Neural progenitor cell (in vitro differentiated cells): Measurements from ENCODE around the gene IL17RE. TPM values are rescaled to one million over a fixed set of nuclear protein-coding genes. Genes with fewer than 3 reads are reported as not detected.

Source experiments
- DNase-seq: peaks from one replicate; pipeline ENCODE4 v3.0.0-alpha.2; 2016; ENCODE audit warnings: low spot score
- H2AFZ ChIP-seq: fragments of 200-600 bp; sonication (generic); replicated peaks from 2 replicates; pipeline ENCODE4 v1.6.1; 2016; ENCODE audit warnings: antibody characterized with exemption
- H3F3A ChIP-seq: fragments of 200-600 bp; sonication (generic); 2 replicates; pipeline ENCODE4 v1.6.1; 2016; ENCODE audit warnings: antibody characterized with exemption, low read depth
- H3K27ac ChIP-seq: fragments of 200-600 bp; sonication (generic); 2 replicates; pipeline ENCODE4 v1.5.1; 2016; ENCODE audit warnings: mild to moderate bottlenecking
- H3K27me3 ChIP-seq: fragments of 200-600 bp; sonication (generic); 2 replicates; pipeline ENCODE4 v1.6.1; 2016; ENCODE audit warnings: mild to moderate bottlenecking, moderate library complexity
- H3K36me3 ChIP-seq: fragments of 200-600 bp; sonication (generic); 2 replicates; pipeline ENCODE4 v1.5.1; 2016
- H3K4me1 ChIP-seq: fragments of 200-600 bp; sonication (generic); 2 replicates; pipeline ENCODE4 v1.6.1; 2016; ENCODE audit warnings: mixed run types
- H3K4me2 ChIP-seq: fragments of 200-600 bp; sonication (generic); 2 replicates; pipeline ENCODE4 v1.6.1; 2016
- H3K4me3 ChIP-seq: fragments of 200-600 bp; sonication (generic); 2 replicates; pipeline ENCODE4 v1.5.1; 2016
- H3K79me2 ChIP-seq: fragments of 200-600 bp; sonication (generic); 2 replicates; pipeline ENCODE4 v1.6.1; 2016; ENCODE audit warnings: low read depth
- H3K9ac ChIP-seq: fragments of 200-600 bp; sonication (generic); 2 replicates; pipeline ENCODE4 v1.6.1; 2016
- H3K9me3 ChIP-seq: fragments of 200-600 bp; sonication (generic); 2 replicates; pipeline ENCODE4 v1.5.1; 2016; ENCODE audit warnings: low read depth
- H4K20me1 ChIP-seq: fragments of 200-600 bp; sonication (generic); 2 replicates; pipeline ENCODE4 v1.6.1; 2016; ENCODE audit warnings: low read depth
- H3K27ac Mint-ChIP-seq: 3 replicates; pipeline ENCODE4 v1.8.0; 2021; ENCODE audit warnings: mixed read lengths
- H3K27me3 Mint-ChIP-seq: 2 replicates; pipeline ENCODE4 v1.8.0; 2022; ENCODE audit warnings: low read depth, mild to moderate bottlenecking, inconsistent platforms, moderate library complexity, mixed read lengths; ENCODE audit not compliant: insufficient read depth
- H3K36me3 Mint-ChIP-seq: 3 replicates; pipeline ENCODE4 v1.8.0; 2021; ENCODE audit warnings: mixed read lengths
- H3K4me1 Mint-ChIP-seq: 3 replicates; pipeline ENCODE4 v1.8.0; 2021; ENCODE audit warnings: mixed read lengths
- H3K4me3 Mint-ChIP-seq: 3 replicates; pipeline ENCODE4 v1.8.0; 2021; ENCODE audit warnings: mild to moderate bottlenecking, moderate library complexity, mixed read lengths
- H3K9me3 Mint-ChIP-seq: 3 replicates; pipeline ENCODE4 v1.8.0; 2020; ENCODE audit warnings: mixed read lengths
- CTCF ChIP-seq: fragments of 200-600 bp; sonication (generic); IDR thresholded peaks from 2 replicates; pipeline ENCODE4 v1.5.1; 2017; ENCODE audit warnings: antibody characterized with exemption, mild to moderate bottlenecking
- EZH2 ChIP-seq: fragments of 200-600 bp; sonication (generic); IDR thresholded peaks from 2 replicates; pipeline ENCODE4 v1.6.1; 2017; ENCODE audit warnings: antibody characterized with exemption, mild to moderate bottlenecking, moderate library complexity
- EZH2phosphoT487 ChIP-seq: fragments of 200-600 bp; sonication (generic); IDR thresholded peaks from 2 replicates; pipeline ENCODE4 v1.6.1; 2017; ENCODE audit warnings: antibody characterized with exemption
- total RNA-seq: library from RNA; depleted of rRNA; stranded (reverse); fragments of >200 nt; gene quantifications from 2 replicates; pipeline ENCODE4 v1.2.3, GENCODE V29; 2015; ENCODE audit warnings: low replicate concordance

Gene IL17RE
- total RNA-seq, 1 donor from 2014 or later, result not detected

- no peak for DNase-seq
- Histone ChIP-seq H3K27ac (no peak overlapping the region), H2AFZ (no peak overlapping the region), H3K9me3 (no peaks in the 10 kb centered on the region), H3K4me1 (no peaks in the 10 kb centered on the region), H3K79me2 (no peaks in the 10 kb centered on the region), H4K20me1 (no peaks in the 10 kb centered on the region), H3K36me3 (no peaks in the 10 kb centered on the region), H3K4me3 (no peak overlapping the region), H3K4me2 (no peak overlapping the region), H3F3A (peaks cover 4% of the 10 kb centered on the region), H3K9ac (no peak overlapping the region), H3K27me3 (no peaks in the 10 kb centered on the region)
- Mint-ChIP-seq H3K36me3 (peaks cover 8% of the 10 kb centered on the region), H3K4me1 (peaks cover 11% of the 10 kb centered on the region), H3K9me3 (no peaks in the 10 kb centered on the region), H3K27me3 (peaks cover 7% of the 10 kb centered on the region), H3K4me3 (no peak overlapping the region), H3K27ac (no peak overlapping the region)
- TF ChIP-seq CTCF (no peak), EZH2phosphoT487 (no peak), EZH2 (no peak)
Measured at GRCh38 chr3:9940746-9941145, 38.1 kb downstream of the IL17RE start.

DNA sequence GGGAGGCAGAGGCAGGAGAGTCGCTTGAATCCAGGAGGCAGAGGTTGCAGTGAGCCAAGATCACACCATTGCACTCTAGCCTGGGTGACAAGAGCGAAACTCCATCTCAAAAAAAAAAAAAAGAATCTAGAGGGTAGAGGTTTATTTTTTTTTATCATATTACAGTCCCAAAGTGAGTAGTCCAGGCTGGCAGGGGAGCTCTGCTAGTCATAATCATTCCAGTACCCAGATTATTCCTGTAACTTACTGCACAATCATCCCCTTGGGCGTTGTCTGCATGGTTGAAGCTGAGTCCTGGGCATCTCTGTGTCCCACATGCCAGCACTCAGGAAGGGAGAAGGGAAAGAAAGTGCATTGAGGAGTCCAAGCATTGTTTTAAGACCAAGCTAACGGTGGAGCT lies 39.5 kb downstream of the IL17RE start:
- H3K27me3 Mint-ChIP-seq, result peaks cover 7% of the 10 kb centered on the region
- Histone ChIP-seq H4K20me1 (no peaks in the 10 kb centered on the region), H3K27ac (no peak overlapping the region), H3K9me3 (no peaks in the 10 kb centered on the region), H3K4me2 (no peak overlapping the region), H3K4me1 (peaks cover under 1% of the 10 kb centered on the region), H3K4me3 (no peak overlapping the region), H3K9ac (no peak overlapping the region), H3K36me3 (no peaks in the 10 kb centered on the region), H3F3A (peaks cover 17% of the 10 kb centered on the region), H3K27me3 (no peaks in the 10 kb centered on the region), H3K79me2 (no peaks in the 10 kb centered on the region), H2AFZ (no peak overlapping the region)
- no peaks in the 10 kb centered on the region for H3K9me3 Mint-ChIP-seq
- no peak overlapping the region for H3K4me3 Mint-ChIP-seq
- H3K4me1 Mint-ChIP-seq, result peaks cover 11% of the 10 kb centered on the region
- DNase-seq, result no peak
- no peak for TF ChIP-seq EZH2phosphoT487
- no peak for TF ChIP-seq EZH2
- TF ChIP-seq CTCF, result no peak
- H3K27ac Mint-ChIP-seq, result no peak overlapping the region
- H3K36me3 Mint-ChIP-seq, result peaks cover 8% of the 10 kb centered on the region

DNA sequence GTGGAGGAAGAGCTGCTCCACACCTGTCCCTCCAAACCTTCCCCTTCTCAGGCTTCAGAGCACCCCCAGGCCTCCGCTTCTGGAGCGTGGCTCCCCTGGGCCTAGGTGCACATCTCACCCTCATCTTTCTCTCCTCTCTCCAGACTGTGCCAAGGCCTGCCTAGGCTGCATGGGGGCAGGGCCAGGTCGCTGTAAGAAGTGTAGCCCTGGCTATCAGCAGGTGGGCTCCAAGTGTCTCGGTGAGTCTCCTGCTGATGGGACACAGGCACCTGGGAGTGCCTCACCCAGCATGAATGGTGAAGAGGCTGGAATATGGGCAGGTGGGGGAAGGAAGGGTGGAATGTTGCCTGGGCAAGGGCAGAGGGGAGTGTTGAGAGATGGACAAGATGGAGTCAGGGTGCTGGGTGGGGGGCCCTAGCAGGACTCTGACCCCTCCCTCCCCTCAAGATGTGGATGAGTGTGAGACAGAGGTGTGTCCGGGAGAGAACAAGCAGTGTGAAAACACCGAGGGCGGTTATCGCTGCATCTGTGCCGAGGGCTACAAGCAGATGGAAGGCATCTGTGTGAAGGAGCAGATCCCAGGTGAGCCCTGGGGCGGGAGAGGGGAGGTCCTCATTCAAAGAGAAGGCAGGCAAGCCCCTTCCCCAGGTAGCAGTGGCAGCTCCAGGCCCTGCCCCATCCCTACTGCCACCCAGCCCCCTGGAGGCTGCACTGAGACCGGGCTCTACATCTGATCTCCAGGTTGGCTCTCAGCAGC lies 40.5 kb downstream of the IL17RE start:
- Histone ChIP-seq H3K27ac (no peak overlapping the region), H3K9me3 (no peaks in the 10 kb centered on the region), H3K27me3 (peaks cover 5% of the 10 kb centered on the region), H3K4me3 (no peak overlapping the region), H3K79me2 (no peaks in the 10 kb centered on the region), H4K20me1 (peaks cover 8% of the 10 kb centered on the region), H3F3A (peaks cover 23% of the 10 kb centered on the region), H3K4me2 (no peak overlapping the region), H3K9ac (no peak overlapping the region), H3K4me1 (peaks cover 6% of the 10 kb centered on the region), H2AFZ (no peak overlapping the region), H3K36me3 (no peaks in the 10 kb centered on the region)
- Mint-ChIP-seq H3K4me1 (peaks cover 9% of the 10 kb centered on the region), H3K9me3 (no peaks in the 10 kb centered on the region), H3K36me3 (peaks cover 6% of the 10 kb centered on the region), H3K4me3 (no peak overlapping the region), H3K27me3 (peaks cover 9% of the 10 kb centered on the region), H3K27ac (no peak overlapping the region)
- no peak for DNase-seq
- no peak for TF ChIP-seq CTCF
- no peak for TF ChIP-seq EZH2
- TF ChIP-seq EZH2phosphoT487, result no peak
